HG03469 (cell line): ENCODE results near the gene PRR29.
"Not testable (repeated sequence)": the region's sequence is repeated elsewhere in the genome, so short reads cannot be mapped to it uniquely, and the experiment has no call there.

Source experiments
- ATAC-seq: cut with Tn5 transposase; IDR thresholded peaks from one replicate; pipeline ENCODE4 v1.9.1; 2021; ENCODE audit warnings: mild to moderate bottlenecking, moderate library complexity, moderate number of reproducible peaks; ENCODE audit not compliant: unreplicated experiment

The PRR29 gene

GRCh38 chr17:64008346-64008745 is 10.2 kb downstream of the PRR29 start:
- ATAC-seq: no peak

- no peak for ATAC-seq
These were observed 10.7 kb downstream of the PRR29 start for GRCh38 chr17:64008830-64009229.

- no peak for ATAC-seq
These were observed 11.6 kb downstream of the PRR29 start for GRCh38 chr17:64009571-64010402.

GRCh38 chr17:64015447-64015846 is 17.3 kb downstream of the PRR29 start:
- no peak for ATAC-seq

- ATAC-seq: no peak
These were observed 18.2 kb downstream of the PRR29 start for GRCh38 chr17:64016231-64016784.

GRCh38 chr17:64016974-64017373 is 18.8 kb downstream of the PRR29 start:
- ATAC-seq: no peak

GRCh38 chr17:64017381-64017980 is 19.3 kb downstream of the PRR29 start:
- ATAC-seq: no peak

- ATAC-seq: not testable (repeated sequence)
These were observed 21.4 kb downstream of the PRR29 start for GRCh38 chr17:64019551-64019961.

- ATAC-seq: peak; percentile 31
These were observed 22.1 kb downstream of the PRR29 start, which contains the start of gene ICAM2 for GRCh38 chr17:64020056-64020766. ICAM2 (minus strand) TSS chr17:64020633; CDS start chr17:64006691, 13,942 bp downstream.

GRCh38 chr17:64022611-64023063 is 24.5 kb downstream of the PRR29 start:
- ATAC-seq: no peak

- no peak for ATAC-seq
These were observed 26.1 kb downstream of the PRR29 start for GRCh38 chr17:64024215-64024654.

GRCh38 chr17:64024781-64025731 is 26.9 kb downstream of the PRR29 start:
- ATAC-seq: no peak

- no peak for ATAC-seq
These were observed 27.7 kb downstream of the PRR29 start for GRCh38 chr17:64025732-64026294.

- ATAC-seq: no peak
These were observed 30.8 kb downstream of the PRR29 start for GRCh38 chr17:64028874-64029464.

- no peak for ATAC-seq
These were observed 33.9 kb downstream of the PRR29 start for GRCh38 chr17:64032081-64032480.

- no peak for ATAC-seq
These were observed 38.2 kb downstream of the PRR29 start for GRCh38 chr17:64036198-64036922.

GRCh38 chr17:64037180-64037579 is 39.0 kb downstream of the PRR29 start:
- ATAC-seq: no peak

- no peak for ATAC-seq
These were observed 39.7 kb downstream of the PRR29 start for GRCh38 chr17:64037802-64038201.
